ENCODE results near the gene MVP. TPM values are rescaled to one million over a fixed set of nuclear protein-coding genes. Genes with fewer than 3 reads are reported as not detected.

The MVP gene
- total RNA-seq, 1 donor = 275 TPM

DNA sequence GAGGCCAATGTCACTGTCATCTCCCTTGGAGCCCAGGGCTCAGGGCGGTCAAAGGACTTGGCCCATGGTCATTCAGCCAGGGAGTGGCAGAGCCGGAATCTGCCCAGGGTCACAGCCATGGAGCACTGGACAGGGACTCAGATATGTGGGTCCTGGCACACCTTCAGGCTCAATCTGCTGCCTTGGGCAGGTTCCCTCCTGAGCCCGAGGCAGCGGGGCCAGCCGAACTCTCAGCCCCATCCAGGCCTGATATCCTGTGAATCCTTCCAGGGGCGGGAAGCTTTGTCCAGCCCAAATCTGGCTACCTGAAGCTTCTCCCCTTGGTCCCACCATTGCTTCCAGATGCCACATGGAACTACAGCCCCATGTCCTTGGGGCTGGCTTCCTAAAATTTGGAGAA, 54.9 kb downstream of the MVP start:
- DNase-seq (ENCODE audit: low read depth) = no peak
- H3K4me3 ChIP-seq (ENCODE audit: low read depth, low read length) = no peak overlapping the region
- TF ChIP-seq, protein P1, sequence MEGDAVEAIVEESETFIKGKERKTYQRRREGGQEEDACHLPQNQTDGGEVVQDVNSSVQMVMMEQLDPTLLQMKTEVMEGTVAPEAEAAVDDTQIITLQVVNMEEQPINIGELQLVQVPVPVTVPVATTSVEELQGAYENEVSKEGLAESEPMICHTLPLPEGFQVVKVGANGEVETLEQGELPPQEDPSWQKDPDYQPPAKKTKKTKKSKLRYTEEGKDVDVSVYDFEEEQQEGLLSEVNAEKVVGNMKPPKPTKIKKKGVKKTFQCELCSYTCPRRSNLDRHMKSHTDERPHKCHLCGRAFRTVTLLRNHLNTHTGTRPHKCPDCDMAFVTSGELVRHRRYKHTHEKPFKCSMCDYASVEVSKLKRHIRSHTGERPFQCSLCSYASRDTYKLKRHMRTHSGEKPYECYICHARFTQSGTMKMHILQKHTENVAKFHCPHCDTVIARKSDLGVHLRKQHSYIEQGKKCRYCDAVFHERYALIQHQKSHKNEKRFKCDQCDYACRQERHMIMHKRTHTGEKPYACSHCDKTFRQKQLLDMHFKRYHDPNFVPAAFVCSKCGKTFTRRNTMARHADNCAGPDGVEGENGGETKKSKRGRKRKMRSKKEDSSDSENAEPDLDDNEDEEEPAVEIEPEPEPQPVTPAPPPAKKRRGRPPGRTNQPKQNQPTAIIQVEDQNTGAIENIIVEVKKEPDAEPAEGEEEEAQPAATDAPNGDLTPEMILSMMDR (IDR thresholded peaks at IDR 0.05; ENCODE audit: insufficient read depth, low read length) = no peak

DNA sequence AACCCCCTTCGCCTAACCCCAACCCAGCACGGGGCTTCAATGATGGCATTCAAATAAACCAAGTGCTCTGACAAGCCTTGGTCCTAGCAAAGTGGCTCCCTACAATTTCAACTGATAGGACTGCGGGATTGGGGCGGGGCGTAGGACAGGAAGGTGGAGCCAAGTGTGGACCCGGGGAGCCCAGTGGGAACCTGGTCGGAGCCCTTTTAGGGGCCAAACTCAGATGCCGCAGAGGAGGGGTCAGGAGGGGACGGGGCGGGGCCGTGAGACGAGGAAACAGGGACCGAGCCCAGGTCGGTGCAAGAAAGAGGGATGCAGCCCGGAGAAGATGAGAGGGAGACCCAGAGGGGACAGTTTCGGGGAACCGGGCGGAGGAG, 55.9 kb downstream of the MVP start:
- DNase-seq (ENCODE audit: low read depth) = no peak
- TF ChIP-seq, protein P1 (IDR thresholded peaks at IDR 0.05; ENCODE audit: insufficient read depth, low read length) = no peak
- peak overlapping the region; percentile 25 for H3K4me3 ChIP-seq (ENCODE audit: low read depth, low read length)

DNA sequence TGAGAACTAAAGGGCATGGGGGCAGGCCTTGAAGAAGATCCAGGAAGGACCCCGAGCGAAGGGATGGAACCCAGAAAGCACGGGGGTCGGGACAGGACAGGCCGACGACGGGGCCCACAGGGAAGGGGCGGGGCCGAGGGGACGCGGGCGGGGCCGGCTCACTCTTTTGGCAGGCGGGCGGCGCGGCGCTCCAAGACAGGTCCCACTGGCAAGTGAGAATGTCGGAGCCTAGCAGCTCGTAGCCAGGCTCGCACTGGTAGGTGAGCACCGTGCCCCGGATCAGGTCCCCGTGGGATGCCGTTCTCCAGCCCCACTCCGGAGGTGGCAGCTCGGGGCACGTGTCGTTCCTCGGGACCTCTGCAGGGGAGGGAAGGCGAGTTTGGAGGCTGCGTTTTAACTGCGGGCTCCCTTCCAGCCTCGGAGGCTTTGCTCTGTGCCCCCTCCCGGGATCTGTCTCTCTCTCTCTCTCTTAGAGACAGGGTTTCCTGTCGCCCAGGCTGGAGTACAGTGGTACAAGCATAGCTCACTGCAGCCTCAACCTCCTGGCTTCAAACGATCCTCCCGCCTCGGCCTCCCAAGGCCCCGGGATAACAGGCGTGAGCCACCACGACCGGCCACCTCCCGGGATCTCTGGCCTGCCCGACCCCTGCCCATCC, 56.5 kb downstream of the MVP start:
- H3K4me3 ChIP-seq (ENCODE audit: low read depth, low read length) = peak overlapping the region; percentile 33
- TF ChIP-seq, protein P1 (IDR thresholded peaks at IDR 0.05; ENCODE audit: insufficient read depth, low read length) = no peak
- DNase-seq (ENCODE audit: low read depth) = no peak

DNA sequence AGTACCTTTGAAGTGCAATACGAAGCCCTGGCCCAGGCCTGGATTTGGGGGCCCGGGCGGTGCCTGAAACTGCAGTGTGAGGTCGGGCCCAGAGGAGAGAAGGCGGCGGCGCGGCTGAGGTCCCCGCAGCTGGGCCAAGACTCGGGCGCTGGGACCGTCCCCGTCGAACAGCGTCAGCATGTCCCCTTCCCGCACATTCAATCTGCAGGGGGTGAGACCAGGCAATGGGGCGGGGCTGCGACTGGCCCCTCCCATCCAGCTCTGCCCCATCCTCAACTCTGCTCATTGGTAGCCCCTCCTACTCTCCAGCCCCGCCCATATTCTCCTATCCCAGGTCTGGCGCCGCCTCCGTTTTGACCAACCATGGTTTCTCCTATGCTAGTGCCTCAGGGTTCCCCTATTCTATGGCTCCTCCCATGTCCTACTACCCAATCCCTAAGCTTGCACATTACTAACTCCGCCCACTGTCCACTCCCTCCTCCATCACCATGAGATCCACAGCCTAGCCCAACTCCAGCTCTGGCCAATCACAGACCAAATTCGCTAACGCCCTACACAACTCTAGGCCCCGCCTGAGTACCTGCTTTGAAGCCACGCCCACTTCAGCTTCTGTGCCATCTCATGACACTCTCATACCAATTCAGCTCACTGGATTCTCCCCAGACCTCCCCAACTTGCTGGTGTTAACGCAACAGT, 57.2 kb downstream of the MVP start:
- TF ChIP-seq, protein P1 (IDR thresholded peaks at IDR 0.05; ENCODE audit: insufficient read depth, low read length) = no peak
- no peak for DNase-seq (ENCODE audit: low read depth)
- H3K4me3 ChIP-seq (ENCODE audit: low read depth, low read length) = no peak overlapping the region

DNA sequence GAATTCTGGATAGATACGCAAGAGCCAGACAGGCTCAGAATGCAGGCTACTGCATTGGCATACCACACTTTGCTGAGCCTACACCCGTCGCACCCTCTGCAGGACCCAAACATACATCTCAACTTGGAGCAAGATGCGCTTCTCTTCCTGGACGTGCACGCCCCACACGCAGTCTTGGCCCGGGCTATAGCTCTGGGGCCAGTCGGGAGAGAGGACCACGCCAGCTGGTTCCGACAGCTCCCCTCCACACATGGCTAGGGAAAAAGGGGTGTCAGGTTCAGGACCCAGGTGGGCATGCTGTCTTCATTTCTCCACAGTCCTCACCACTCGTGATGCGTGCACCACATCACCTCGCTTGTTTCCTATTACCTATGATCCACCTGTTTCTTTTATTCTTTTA, 57.9 kb downstream of the MVP start:
- no peak overlapping the region for H3K4me3 ChIP-seq (ENCODE audit: low read depth, low read length)
- no peak for DNase-seq (ENCODE audit: low read depth)
- TF ChIP-seq, protein P1 (IDR thresholded peaks at IDR 0.05; ENCODE audit: insufficient read depth, low read length) = no peak

DNA sequence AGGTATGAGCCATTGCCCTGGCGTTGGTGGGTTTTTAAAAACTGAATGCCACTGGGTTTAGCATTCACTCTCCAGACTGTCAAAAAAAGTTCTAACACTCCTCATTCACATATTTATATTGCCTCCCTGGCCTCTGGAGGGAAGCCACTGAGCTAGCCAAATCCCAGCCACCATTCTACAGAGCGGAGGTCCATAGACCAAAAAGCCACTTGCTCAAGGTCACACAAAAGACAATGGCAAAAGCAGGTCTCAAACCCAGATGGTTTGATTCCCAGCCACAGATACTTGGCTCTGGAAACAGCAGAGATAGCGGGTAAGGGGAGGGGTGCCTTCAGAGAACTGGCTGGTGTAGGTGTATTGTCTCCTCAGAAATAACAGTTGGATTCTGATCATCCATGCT, 60.8 kb downstream of the MVP start:
- no peak for DNase-seq (ENCODE audit: low read depth)
- H3K4me3 ChIP-seq (ENCODE audit: low read depth, low read length) = no peak overlapping the region
- TF ChIP-seq, protein P1 (IDR thresholded peaks at IDR 0.05; ENCODE audit: insufficient read depth, low read length) = no peak

Data from fibroblast of the aortic adventitia (primary cell).